Mononuclear cell (primary cell): ENCODE data around the gene SPRY2. TPM values are rescaled to one million over a fixed set of nuclear protein-coding genes. Genes with fewer than 3 reads are reported as not detected.

ENCODE experiments used
- H3K27me3 ChIP-seq: 2 replicates; pipeline ENCODE4 v1.6.0; 2011; ENCODE audit warnings: low read length, control low read depth; ENCODE audit not compliant: insufficient read depth
- H3K4me1 ChIP-seq: 2 replicates; pipeline ENCODE4 v1.5.1; 2011; ENCODE audit warnings: mild to moderate bottlenecking, low read length, control low read depth; ENCODE audit not compliant: insufficient read depth
- H3K4me3 ChIP-seq: 2 replicates; pipeline ENCODE4 v1.5.1; 2011; ENCODE audit warnings: mild to moderate bottlenecking, low read length, moderate library complexity
- H3K9me3 ChIP-seq: 2 replicates; pipeline ENCODE4 v1.5.1; 2011; ENCODE audit warnings: low read depth, mild to moderate bottlenecking, control low read depth, low read length
- total RNA-seq: library from RNA; depleted of rRNA; stranded (reverse); fragments of >200 nt; gene quantifications from one replicate; pipeline ENCODE4 v1.2.3, GENCODE V29; 2012

SPRY2 gene
- total RNA-seq, 1 donor, result 3.1 TPM

DNA sequence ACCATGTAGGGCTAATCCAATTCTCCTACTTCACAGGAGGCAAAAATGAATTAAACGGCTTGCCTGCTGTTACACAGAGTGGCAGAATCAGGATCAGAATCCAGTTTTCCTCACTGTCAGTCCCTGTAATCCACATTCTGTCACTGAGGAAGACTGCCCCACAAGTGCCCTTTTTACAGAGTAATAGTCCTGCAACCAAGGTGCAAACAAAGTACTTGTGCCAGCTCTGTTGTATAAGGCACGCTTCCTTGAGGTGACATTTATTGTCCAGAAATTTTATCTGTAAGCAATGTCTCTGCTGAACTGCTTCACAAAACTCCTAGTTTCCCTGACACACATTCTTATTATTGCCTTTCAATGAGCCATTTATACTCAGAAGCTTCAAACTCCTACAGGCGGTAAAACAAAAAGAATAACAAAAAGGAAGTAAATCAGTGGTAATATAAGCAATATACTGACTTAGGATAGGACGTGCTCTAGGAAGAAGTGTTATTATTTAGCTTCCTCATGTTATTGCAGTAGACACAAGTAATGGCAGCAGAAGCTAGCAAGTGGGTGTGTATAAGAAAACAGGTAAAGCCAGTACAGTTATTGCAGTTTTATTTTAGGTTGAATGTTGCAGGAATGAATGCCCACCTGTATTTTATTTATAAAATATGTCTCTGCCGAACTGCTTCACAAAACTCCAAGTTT, 28.8 kb downstream of the SPRY2 start:
- Histone ChIP-seq H3K9me3 (no peaks in the 10 kb centered on the region), H3K27me3 (no peaks in the 10 kb centered on the region), H3K4me3 (no peak overlapping the region), H3K4me1 (no peaks in the 10 kb centered on the region)

DNA sequence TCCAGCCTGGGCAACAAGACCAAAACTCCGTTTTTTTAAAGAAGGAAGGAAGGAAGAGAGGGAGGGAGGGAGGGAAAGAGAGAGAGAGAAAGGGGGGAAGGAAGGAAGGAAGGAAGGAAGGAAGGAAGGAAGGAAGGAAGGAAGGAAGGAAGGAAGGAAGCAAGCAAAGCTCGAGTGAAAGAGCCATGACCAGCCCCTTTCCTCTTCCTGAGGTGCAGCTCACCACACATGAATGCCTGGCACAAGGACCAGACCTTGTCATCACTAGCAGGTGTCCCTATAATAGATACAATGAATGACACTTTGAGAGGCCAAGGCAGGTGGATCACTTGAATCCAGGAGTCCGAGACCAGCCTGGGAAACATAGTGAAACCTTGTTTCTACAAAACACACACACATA, 31.0 kb downstream of the SPRY2 start:
- no peaks in the 10 kb centered on the region for H3K9me3 ChIP-seq
- no peaks in the 10 kb centered on the region for H3K4me1 ChIP-seq
- H3K4me3 ChIP-seq, result no peak overlapping the region
- H3K27me3 ChIP-seq, result no peaks in the 10 kb centered on the region

DNA sequence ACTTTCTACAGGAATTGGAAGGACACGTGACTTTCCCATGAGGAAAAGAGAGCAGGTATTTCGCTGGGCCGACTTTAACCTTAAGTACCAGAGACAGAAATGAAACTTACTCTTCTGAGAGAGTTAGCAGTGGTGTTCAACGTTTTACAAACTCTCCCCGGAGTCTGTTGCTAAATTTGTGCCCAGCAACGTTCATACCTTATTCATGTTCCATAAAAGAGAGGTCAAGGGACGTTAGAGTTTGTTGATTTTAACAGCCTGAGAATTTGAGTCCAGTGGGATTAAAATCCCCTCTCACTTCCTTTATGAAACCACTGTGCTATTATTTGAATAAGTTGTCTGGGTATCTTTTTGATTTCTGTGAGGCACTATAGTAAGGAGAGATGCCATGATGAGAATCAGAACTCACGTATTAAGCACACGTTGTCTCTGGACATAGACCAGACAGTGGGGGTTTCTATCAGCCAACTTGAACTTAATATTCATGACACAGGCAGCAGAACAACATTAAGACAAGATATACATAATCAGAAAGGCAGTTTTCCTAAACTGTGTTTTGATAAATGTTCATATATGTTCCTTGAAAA, 33.4 kb downstream of the SPRY2 start:
- H3K27me3 ChIP-seq, result no peaks in the 10 kb centered on the region
- no peak overlapping the region for H3K4me3 ChIP-seq
- no peaks in the 10 kb centered on the region for H3K9me3 ChIP-seq
- no peaks in the 10 kb centered on the region for H3K4me1 ChIP-seq

DNA sequence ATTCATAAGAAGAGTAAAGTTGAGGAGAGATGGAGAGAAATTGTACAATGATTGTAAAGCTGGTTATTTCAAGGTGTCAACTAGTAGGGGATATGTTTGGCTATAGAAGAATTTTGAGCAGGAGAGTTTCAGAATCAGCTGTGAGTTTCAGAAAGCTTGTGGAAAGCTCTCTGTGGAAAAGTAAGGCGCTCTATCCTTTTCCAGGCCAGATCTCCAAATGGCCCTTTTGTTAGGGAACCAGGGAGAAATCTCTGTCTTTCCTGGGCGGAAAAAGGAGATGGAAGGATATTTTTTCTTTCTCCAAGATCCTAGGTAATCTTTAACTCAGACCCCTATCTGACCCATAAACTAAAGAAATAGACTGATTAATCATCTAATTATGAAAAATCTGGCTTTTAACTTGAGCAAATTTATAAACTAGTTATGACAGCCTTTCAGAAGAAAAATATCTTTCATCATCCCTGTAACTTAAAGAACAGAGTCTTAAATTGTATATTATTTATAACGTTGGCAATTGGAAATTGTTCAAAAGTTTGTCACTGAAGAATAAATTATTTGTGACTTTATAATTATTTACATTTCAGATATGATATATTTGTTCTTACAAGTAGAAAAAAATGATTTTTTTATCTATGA, 34.5 kb downstream of the SPRY2 start:
- Histone ChIP-seq H3K9me3 (no peaks in the 10 kb centered on the region), H3K4me3 (no peak overlapping the region), H3K27me3 (no peaks in the 10 kb centered on the region), H3K4me1 (no peaks in the 10 kb centered on the region)

DNA sequence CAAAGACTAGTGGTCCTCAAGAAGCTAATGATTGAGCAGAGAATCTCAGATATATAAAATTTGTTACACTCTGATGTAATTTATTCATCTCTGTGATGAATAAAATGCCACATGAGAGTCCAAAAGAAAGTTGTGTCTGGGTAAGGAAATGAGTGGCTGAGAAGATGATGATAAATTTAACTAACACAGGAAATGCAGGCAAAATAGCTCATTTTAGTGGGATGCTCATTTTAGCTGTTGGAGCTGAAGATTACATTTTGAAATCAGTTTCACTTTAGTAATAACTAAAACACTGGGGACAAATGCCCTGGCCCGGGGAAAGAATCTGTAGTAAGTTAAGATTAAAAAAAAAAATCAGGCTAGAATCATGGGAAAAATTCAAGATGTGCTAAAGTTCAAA, 35.2 kb downstream of the SPRY2 start:
- Histone ChIP-seq H3K27me3 (no peaks in the 10 kb centered on the region), H3K4me1 (no peaks in the 10 kb centered on the region), H3K4me3 (no peak overlapping the region), H3K9me3 (no peaks in the 10 kb centered on the region)

DNA sequence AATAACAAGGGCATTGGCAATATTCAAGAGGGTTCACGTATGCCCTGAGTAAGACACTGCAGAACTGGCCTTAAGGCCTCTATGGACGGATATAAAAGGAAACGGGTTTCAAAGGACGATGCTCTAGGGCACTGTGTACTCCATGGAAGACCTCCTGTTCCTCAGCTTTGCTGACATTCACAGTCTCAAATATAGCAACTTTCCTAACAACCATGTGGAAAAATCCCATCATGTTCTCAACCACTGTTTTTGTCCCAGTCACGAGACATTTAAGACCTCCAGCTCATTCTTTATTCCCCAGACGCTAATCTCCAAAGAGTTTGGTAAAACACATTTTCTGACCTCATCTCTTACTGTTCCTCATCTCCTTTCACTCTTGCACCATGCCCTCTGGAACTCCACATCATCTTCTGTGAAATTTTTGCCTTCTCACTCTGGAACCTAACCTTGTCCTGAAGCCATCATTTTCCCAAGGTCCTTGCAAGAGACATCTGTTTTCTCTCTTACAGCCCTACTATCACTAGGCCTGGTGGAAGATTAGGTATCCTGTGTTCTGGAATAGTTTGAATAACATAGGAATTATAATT, 37.6 kb downstream of the SPRY2 start:
- no peaks in the 10 kb centered on the region for H3K27me3 ChIP-seq
- no peaks in the 10 kb centered on the region for H3K4me1 ChIP-seq
- no peak overlapping the region for H3K4me3 ChIP-seq
- no peaks in the 10 kb centered on the region for H3K9me3 ChIP-seq

DNA sequence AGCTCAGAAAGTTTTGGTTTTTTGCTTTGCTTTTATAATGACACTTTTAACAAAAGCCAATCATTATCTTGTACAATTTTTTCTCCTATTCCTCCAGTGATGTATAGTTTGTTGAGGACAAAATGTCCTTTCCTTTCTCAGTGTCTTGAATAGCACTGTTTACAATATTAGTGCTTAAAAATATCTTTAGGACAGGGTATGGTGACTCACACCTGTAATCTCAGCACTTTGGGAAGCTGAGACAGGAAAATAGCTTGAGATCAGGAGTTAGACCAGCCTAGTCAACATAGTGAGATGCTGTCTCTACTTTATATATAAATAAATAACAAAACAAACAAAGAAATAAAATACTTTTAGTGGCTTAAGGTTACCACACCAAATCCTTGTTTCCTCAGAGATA, 41.9 kb downstream of the SPRY2 start:
- Histone ChIP-seq H3K4me1 (peaks cover 8% of the 10 kb centered on the region), H3K27me3 (no peaks in the 10 kb centered on the region), H3K9me3 (no peaks in the 10 kb centered on the region), H3K4me3 (no peak overlapping the region)

DNA sequence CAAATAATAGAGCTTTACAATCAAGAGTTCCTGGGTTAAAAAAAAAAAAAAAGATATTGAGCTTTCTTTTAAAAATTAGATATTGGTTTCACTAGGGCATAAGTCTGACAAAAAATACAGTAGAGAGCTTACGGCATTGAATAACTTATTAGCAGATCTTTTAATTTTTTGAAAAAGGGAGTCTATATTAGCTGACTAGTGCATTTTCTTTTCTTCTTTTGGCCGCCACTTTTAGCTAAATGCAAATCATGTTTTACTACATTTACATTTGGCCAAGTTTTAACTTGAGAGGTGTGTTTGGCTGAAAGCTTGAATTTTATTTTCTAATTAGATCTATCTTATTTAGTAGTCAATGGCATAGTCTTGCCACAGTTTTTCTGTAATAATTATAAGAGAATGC, 43.4 kb downstream of the SPRY2 start:
- H3K4me3 ChIP-seq, result no peak overlapping the region

DNA sequence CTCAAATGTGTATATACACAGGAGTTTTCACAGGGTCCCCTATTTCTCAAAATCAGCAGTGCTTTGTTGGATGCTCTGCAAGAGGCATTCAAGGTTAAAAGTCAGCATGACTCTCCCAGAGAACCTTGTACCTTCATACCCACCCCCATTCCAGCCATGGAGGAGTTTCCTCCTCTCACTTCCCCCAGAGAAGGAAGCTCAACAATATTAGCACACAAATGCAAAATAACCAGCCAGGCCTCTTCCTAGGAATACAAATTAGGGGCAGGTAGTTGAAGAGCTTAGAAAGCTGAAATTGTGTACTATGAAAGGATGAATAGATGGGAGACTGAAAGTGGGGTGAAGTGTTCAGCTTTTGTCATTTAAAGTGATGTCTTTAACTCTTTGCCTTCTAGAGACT, 43.8 kb downstream of the SPRY2 start:
- no peak overlapping the region for H3K4me3 ChIP-seq
- no peaks in the 10 kb centered on the region for H3K9me3 ChIP-seq
- peaks cover 8% of the 10 kb centered on the region for H3K4me1 ChIP-seq
- H3K27me3 ChIP-seq, result no peaks in the 10 kb centered on the region

More for the DNA sequence above, 43.4 kb downstream of the SPRY2 start:
- H3K27me3 ChIP-seq, result no peaks in the 10 kb centered on the region
- H3K4me1 ChIP-seq, result peaks cover 8% of the 10 kb centered on the region
- H3K9me3 ChIP-seq, result no peaks in the 10 kb centered on the region

DNA sequence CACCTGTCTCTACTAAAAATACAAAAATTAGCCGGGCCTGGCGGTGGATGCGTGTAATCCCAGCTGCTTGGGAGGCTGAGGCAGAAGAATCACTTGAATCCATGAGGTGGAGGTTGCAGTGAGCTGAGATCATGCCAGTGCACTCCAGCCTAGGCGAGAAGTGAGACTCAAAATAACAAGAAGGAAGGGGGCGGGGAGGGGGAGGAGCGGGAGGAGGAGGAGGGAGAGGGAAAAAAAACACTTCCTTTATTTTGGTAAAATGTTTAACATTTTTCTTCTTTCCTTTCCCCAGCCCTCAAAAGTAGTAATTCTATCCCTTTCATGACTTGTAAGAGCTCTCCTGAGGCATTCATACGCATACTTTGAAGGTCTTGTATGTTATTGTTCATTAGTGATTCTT, 44.3 kb downstream of the SPRY2 start:
- Histone ChIP-seq H3K9me3 (no peaks in the 10 kb centered on the region), H3K4me3 (no peak overlapping the region), H3K4me1 (peaks cover 8% of the 10 kb centered on the region), H3K27me3 (no peaks in the 10 kb centered on the region)

DNA sequence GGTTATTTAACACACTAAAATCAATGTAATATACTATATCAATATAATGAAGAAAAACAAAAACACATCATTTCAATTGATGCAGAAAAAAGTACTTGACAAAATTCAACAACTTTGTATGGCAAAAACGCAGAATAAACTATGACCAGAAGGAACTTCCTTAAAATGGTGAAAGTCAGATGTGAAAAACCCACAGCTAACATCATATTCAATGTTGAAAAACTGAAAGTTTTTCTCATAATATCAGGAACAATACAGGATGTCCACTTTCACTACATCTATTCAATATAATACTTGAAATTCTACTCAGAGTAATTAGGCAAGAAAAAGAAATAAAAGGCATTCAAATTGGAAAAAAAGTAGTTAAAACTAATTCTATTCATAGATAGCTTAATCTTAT, 50.3 kb downstream of the SPRY2 start:
- Histone ChIP-seq H3K9me3 (no peaks in the 10 kb centered on the region), H3K27me3 (no peaks in the 10 kb centered on the region)

More for the DNA sequence above, 50.3 kb downstream of the SPRY2 start:
- Histone ChIP-seq H3K4me1 (no peaks in the 10 kb centered on the region), H3K4me3 (no peak overlapping the region)
